HCT116 (cell line): ENCODE measurements around the gene PCMTD2. TPM values are rescaled to one million over a fixed set of nuclear protein-coding genes. Genes with fewer than 3 reads are reported as not detected.

Experiments
- ATAC-seq: fragments of 200-7000 bp; cut with Tn5 transposase; 2 replicates; pipeline ENCODE4 v1.9.1; 2020; ENCODE audit warnings: mild to moderate bottlenecking, moderate library complexity
- BruUV-seq: library from RNA; stranded (reverse); fragments of 400-500 nt; replicated peaks from 2 replicates; lab custom pipeline; 2021; lab: Mats Ljungman, UMichigan
- CTCF ChIA-PET: fragments of 300-600 bp; sonication (Branson Sonifier 250); formaldehyde crosslinking; loops from one replicate; lab custom pipeline; 2021; ENCODE audit warnings: antibody characterized with exemption; lab: Charles Lee
- POLR2A ChIA-PET: fragments of 300-600, 350-600 bp; sonication (Branson Sonifier 250); formaldehyde crosslinking; loops from one replicate; lab custom pipeline; 2021; ENCODE audit warnings: antibody characterized with exemption; lab: Charles Lee
- RAD21 ChIA-PET, 2 experiments: fragments of 300-600 bp; sonication (Branson Sonifier 250); formaldehyde crosslinking; loops; one replicate each; lab custom pipeline; 2023; ENCODE audit warnings: low total read pairs in 2 of 2; ENCODE audit not compliant: uncharacterized antibody in 2 of 2, unreplicated experiment in 2 of 2, low non-redundant PET in 1 of 2; lab: Charles Lee
- DNase-seq: peaks from one replicate; pipeline ENCODE4 v3.0.0-alpha.2; 2010; ENCODE audit warnings: low read depth, low spot score
- H2AFZ ChIP-seq: fragments of 200-600 bp; shearing (Covaris generic), sonication (generic); 2 replicates; pipeline ENCODE4 v1.6.1; 2017; ENCODE audit warnings: low read depth, mixed run types, mixed read lengths, antibody characterized with exemption, low read length; ENCODE audit not compliant: poor library complexity, severe bottlenecking
- H3K27ac ChIP-seq: 2 replicates; pipeline ENCODE4 v1.5.1; 2012; ENCODE audit warnings: low read depth, low read length
- H3K27me3 ChIP-seq: fragments of 200-600 bp; sonication (generic); 2 replicates; pipeline ENCODE4 v1.6.1; 2016; ENCODE audit warnings: mixed run types, low read length, mixed read lengths; ENCODE audit not compliant: insufficient read depth
- H3K36me3 ChIP-seq, 2 experiments: fragments of 200-500 bp in 1 of 2; fragments of 200-600 bp in 1 of 2; sonication (Bioruptor generic) in 1 of 2; sonication (generic) in 1 of 2; 2 replicates each; pipeline versions ENCODE4 v1.5.1 to v1.6.1; 2014 to 2016; ENCODE audit warnings: low read length in 2 of 2, inconsistent platforms in 1 of 2, mixed read lengths in 1 of 2, mixed run types in 1 of 2; ENCODE audit not compliant: insufficient read depth in 2 of 2, control insufficient read depth in 1 of 2
- H3K4me1 ChIP-seq, 2 experiments: fragments of 200-600 bp in 1 of 2; sonication (generic) in 1 of 2; 2 replicates each; pipeline versions ENCODE4 v1.5.1 to v1.6.1; 2012 to 2017; ENCODE audit warnings: low read length in 2 of 2, inconsistent platforms in 1 of 2, mild to moderate bottlenecking in 1 of 2, mixed read lengths in 1 of 2, mixed run types in 1 of 2, moderate library complexity in 1 of 2; ENCODE audit not compliant: insufficient read depth in 2 of 2, control insufficient read depth in 1 of 2
- H3K4me2 ChIP-seq: fragments of 200-600 bp; sonication (generic); 2 replicates; pipeline ENCODE4 v1.6.1; 2017; ENCODE audit warnings: mixed run types, low read length, mixed read lengths
- H3K4me3 ChIP-seq, 2 experiments: fragments of 200-600 bp in 1 of 2; sonication (generic) in 1 of 2; replicated peaks in 1 of 2; 2 replicates each; pipeline ENCODE4 v1.5.1; 2011 to 2016; ENCODE audit warnings: low read length in 2 of 2, control low read depth in 1 of 2, low read depth in 1 of 2, mild to moderate bottlenecking in 1 of 2, mixed read lengths in 1 of 2, mixed run types in 1 of 2
- H3K79me2 ChIP-seq: fragments of 200-600 bp; sonication (generic); 2 replicates; pipeline ENCODE4 v1.6.1; 2017; ENCODE audit warnings: mild to moderate bottlenecking, mixed run types, low read length, moderate library complexity, mixed read lengths; ENCODE audit not compliant: insufficient read depth
- H3K9ac ChIP-seq: fragments of 200-600 bp; sonication (generic); 2 replicates; pipeline ENCODE4 v1.6.1; 2016; ENCODE audit warnings: low read length, mixed read lengths
- H3K9me2 ChIP-seq: fragments of 200-600 bp; sonication (generic), shearing (Covaris generic); 2 replicates; pipeline ENCODE4 v1.6.1; 2017; ENCODE audit warnings: mixed run types, mild to moderate bottlenecking, moderate library complexity; ENCODE audit not compliant: insufficient read depth
- H3K9me3 ChIP-seq, 2 experiments: fragments of 200-500 bp in 1 of 2; fragments of 200-600 bp in 1 of 2; sonication (Bioruptor generic) in 1 of 2; sonication (generic) in 1 of 2; 2 replicates each; pipeline ENCODE4 v1.6.1; 2014 to 2017; ENCODE audit warnings: low read length in 2 of 2, mixed read lengths in 2 of 2, inconsistent platforms in 1 of 2, low read depth in 1 of 2, mild to moderate bottlenecking in 1 of 2, mixed run types in 1 of 2, moderate library complexity in 1 of 2; ENCODE audit not compliant: control insufficient read depth in 1 of 2, insufficient read depth in 1 of 2
- H4K20me1 ChIP-seq: fragments of 200-600 bp; sonication (generic), shearing (Covaris generic); 2 replicates; pipeline ENCODE4 v1.6.1; 2017; ENCODE audit warnings: mixed run types, mild to moderate bottlenecking, moderate library complexity; ENCODE audit not compliant: insufficient read depth
- CBX3 ChIP-seq: IDR thresholded peaks from 2 replicates; pipeline ENCODE4 v1.6.1; 2012; ENCODE audit warnings: low read depth
- EGR1 ChIP-seq: IDR thresholded peaks from 2 replicates; pipeline ENCODE4 v1.6.1; 2012; ENCODE audit warnings: low read depth
- ELF1 ChIP-seq: IDR thresholded peaks from 2 replicates; pipeline ENCODE4 v1.6.1; 2012; ENCODE audit warnings: low read depth, borderline replicate concordance
- EZH2 ChIP-seq: fragments of 200-600 bp; sonication (generic); IDR thresholded peaks from 2 replicates; pipeline ENCODE4 v1.6.1; 2017; ENCODE audit warnings: antibody characterized with exemption, mixed run types
- EZH2phosphoT487 ChIP-seq: fragments of 200-600 bp; IDR thresholded peaks from 2 replicates; pipeline ENCODE4 v1.6.1; 2018; ENCODE audit warnings: antibody characterized with exemption, borderline replicate concordance
- FOSL1 ChIP-seq: IDR thresholded peaks from 2 replicates; pipeline ENCODE4 v1.6.1; 2012; ENCODE audit warnings: low read depth
- JUND ChIP-seq: IDR thresholded peaks from 2 replicates; pipeline ENCODE4 v1.6.1; 2012
- POLR2A ChIP-seq: IDR thresholded peaks from 2 replicates; pipeline ENCODE4 v1.7.0; 2011; ENCODE audit warnings: borderline replicate concordance; ENCODE audit not compliant: insufficient read depth, insufficient read length; ENCODE audit errors: extremely low read depth
- SIN3A ChIP-seq: IDR thresholded peaks from 2 replicates; pipeline ENCODE4 v1.6.1; 2012; ENCODE audit warnings: low read depth
- SRF ChIP-seq: IDR thresholded peaks from 2 replicates; pipeline ENCODE4 v1.6.1; 2012; ENCODE audit warnings: low read depth
- TCF7L2 ChIP-seq: IDR thresholded peaks from 2 replicates; pipeline ENCODE4 v1.7.0; 2011; ENCODE audit warnings: borderline replicate concordance, inconsistent platforms; ENCODE audit not compliant: insufficient read depth, insufficient read length; ENCODE audit errors: extremely low read depth
- YY1 ChIP-seq: IDR thresholded peaks from 2 replicates; pipeline ENCODE4 v1.6.1; 2011; ENCODE audit warnings: low read length, low read depth, moderate library complexity, mild to moderate bottlenecking; ENCODE audit not compliant: insufficient replicate concordance; ENCODE audit errors: extremely low read depth
- ZFX ChIP-seq: fragments of 450-650 bp; IDR thresholded peaks from 2 replicates; pipeline ENCODE4 v1.6.1; 2017
- ZNF274 ChIP-seq: fragments of 200-500 bp; sonication (Bioruptor generic); IDR thresholded peaks from 2 replicates; pipeline ENCODE4 v1.6.1; 2014; ENCODE audit warnings: mild to moderate bottlenecking, low read depth, low read length, inconsistent platforms
- intact Hi-C: fragments of 100-400 bp; cut with micrococcal nuclease; formaldehyde crosslinking; loops from 2 replicates; pipeline ENCODE4 v1.10.0; 2022
- total RNA-seq: library from RNA; stranded (reverse); gene quantifications from one replicate; pipeline ENCODE4 v1.2.1, GENCODE V29; 2021; ENCODE audit not compliant: unreplicated experiment
- TF ChIP-seq, protein P1 (sequence below): IDR thresholded peaks from 2 replicates; pipeline ENCODE4 v1.6.1; 2012; ENCODE audit warnings: low read depth
- TF ChIP-seq, protein P2 (sequence below): IDR thresholded peaks from 2 replicates; pipeline ENCODE4 v1.6.1; 2011; ENCODE audit warnings: mild to moderate bottlenecking, low read length, moderate library complexity; ENCODE audit not compliant: insufficient replicate concordance; ENCODE audit errors: extremely low read depth
- TF ChIP-seq, protein P3 (sequence below): IDR thresholded peaks from 2 replicates; pipeline ENCODE4 v1.6.1; 2012
- TF ChIP-seq, protein P4 (sequence below): IDR thresholded peaks from 2 replicates; pipeline ENCODE4 v1.6.1; 2012

PCMTD2 gene
- total RNA-seq, 1 experiment from 2014 or later, result 44.7 TPM

DNA sequence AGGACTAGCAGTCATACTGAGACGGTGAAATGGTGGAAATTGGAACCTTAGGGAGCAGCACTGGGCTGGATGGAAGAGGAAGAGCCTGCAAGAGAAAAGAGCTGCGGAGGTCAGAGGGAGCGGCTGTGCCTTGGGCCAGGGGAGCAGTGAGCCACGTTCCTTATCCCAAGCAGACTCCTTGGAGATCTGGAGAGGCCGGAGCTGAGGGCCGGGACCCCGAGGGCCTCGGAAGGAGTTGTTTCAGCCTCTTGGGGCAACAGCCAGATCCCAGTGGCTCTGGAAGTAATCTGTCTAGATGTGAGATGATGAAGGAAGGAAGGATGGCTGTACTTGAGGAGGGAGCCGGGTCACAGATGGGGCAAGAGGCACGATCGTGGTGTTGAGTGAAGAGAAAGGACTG, 16.1 kb downstream of the PCMTD2 start (continued):
- TF ChIP-seq, protein P1, sequence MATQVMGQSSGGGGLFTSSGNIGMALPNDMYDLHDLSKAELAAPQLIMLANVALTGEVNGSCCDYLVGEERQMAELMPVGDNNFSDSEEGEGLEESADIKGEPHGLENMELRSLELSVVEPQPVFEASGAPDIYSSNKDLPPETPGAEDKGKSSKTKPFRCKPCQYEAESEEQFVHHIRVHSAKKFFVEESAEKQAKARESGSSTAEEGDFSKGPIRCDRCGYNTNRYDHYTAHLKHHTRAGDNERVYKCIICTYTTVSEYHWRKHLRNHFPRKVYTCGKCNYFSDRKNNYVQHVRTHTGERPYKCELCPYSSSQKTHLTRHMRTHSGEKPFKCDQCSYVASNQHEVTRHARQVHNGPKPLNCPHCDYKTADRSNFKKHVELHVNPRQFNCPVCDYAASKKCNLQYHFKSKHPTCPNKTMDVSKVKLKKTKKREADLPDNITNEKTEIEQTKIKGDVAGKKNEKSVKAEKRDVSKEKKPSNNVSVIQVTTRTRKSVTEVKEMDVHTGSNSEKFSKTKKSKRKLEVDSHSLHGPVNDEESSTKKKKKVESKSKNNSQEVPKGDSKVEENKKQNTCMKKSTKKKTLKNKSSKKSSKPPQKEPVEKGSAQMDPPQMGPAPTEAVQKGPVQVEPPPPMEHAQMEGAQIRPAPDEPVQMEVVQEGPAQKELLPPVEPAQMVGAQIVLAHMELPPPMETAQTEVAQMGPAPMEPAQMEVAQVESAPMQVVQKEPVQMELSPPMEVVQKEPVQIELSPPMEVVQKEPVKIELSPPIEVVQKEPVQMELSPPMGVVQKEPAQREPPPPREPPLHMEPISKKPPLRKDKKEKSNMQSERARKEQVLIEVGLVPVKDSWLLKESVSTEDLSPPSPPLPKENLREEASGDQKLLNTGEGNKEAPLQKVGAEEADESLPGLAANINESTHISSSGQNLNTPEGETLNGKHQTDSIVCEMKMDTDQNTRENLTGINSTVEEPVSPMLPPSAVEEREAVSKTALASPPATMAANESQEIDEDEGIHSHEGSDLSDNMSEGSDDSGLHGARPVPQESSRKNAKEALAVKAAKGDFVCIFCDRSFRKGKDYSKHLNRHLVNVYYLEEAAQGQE, result no peak
- no peak for TF ChIP-seq POLR2A

DNA sequence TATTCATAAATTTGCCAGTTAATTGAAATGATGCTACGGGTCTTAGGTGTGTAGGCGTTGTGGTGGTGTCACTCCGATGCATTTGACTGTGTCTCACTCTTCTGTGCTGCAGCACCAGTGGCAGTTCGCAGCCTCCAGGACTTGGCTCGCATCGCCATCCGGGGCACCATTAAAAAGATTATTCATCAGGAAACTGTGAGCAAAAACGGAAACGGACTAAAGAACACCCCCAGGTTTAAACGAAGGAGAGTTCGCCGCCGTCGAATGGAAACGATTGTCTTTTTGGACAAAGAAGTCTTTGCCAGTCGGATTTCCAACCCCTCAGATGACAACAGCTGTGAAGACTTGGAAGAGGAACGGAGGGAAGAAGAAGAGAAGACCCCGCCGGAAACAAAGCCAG, 17.6 kb downstream of the PCMTD2 start:
- no peaks in the 10 kb centered on the region for H3K4me1 ChIP-seq
- no peak overlapping the region for H2AFZ ChIP-seq
- DNase-seq (no peak), ATAC-seq (no peak)
- H3K36me3 ChIP-seq, result peaks cover 4 to 8% of the 10 kb centered on the region in 2 experiments; a peak in 3 of 4 replicates
- H3K9ac ChIP-seq, result no peak overlapping the region
- ChIA-PET RAD21 (no interaction called here), POLR2A (no interaction called here), CTCF (no interaction called here)
- peaks cover 0 to 9% of the 10 kb centered on the region in 2 experiments; a peak in 1 of 4 replicates for H3K9me3 ChIP-seq
- no peaks in the 10 kb centered on the region for H3K27me3 ChIP-seq
- H3K9me2 ChIP-seq, result no peaks in the 10 kb centered on the region
- no peaks in the 10 kb centered on the region for H4K20me1 ChIP-seq
- H3K27ac ChIP-seq, result no peak overlapping the region
- H3K4me2 ChIP-seq, result no peak overlapping the region
- intact Hi-C loops, result no loop called here
- no peaks in the 10 kb centered on the region for H3K79me2 ChIP-seq
- no peak overlapping the region for H3K4me3 ChIP-seq
- no TSS peak for BruUV-seq
- TF ChIP-seq SRF (no peak), EZH2 (no peak), ZFX (no peak), POLR2A (no peak), JUND (no peak), TCF7L2 (no peak), SIN3A (no peak), YY1 (no peak), CBX3 (no peak), ELF1 (no peak), EZH2phosphoT487 (no peak), ZNF274 (no peak), EGR1 (no peak), FOSL1 (no peak)
- TF ChIP-seq, protein P2, sequence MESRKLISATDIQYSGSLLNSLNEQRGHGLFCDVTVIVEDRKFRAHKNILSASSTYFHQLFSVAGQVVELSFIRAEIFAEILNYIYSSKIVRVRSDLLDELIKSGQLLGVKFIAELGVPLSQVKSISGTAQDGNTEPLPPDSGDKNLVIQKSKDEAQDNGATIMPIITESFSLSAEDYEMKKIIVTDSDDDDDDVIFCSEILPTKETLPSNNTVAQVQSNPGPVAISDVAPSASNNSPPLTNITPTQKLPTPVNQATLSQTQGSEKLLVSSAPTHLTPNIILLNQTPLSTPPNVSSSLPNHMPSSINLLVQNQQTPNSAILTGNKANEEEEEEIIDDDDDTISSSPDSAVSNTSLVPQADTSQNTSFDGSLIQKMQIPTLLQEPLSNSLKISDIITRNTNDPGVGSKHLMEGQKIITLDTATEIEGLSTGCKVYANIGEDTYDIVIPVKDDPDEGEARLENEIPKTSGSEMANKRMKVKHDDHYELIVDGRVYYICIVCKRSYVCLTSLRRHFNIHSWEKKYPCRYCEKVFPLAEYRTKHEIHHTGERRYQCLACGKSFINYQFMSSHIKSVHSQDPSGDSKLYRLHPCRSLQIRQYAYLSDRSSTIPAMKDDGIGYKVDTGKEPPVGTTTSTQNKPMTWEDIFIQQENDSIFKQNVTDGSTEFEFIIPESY, result no peak
- TF ChIP-seq, protein P3, sequence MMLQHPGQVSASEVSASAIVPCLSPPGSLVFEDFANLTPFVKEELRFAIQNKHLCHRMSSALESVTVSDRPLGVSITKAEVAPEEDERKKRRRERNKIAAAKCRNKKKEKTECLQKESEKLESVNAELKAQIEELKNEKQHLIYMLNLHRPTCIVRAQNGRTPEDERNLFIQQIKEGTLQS, result no peak
- TF ChIP-seq, protein P4, sequence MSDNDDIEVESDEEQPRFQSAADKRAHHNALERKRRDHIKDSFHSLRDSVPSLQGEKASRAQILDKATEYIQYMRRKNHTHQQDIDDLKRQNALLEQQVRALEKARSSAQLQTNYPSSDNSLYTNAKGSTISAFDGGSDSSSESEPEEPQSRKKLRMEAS, result no peak
